Gastroesophageal sphincter (tissue), 3 donors: ENCODE results near the gene CPNE8.

Experiments
- EP300 ChIP-seq: sonication (generic); formaldehyde crosslinking; IDR thresholded peaks from one replicate; pipeline ENCODE4 v1.6.1; 2017; ENCODE audit warnings: antibody characterized with exemption, mild to moderate bottlenecking
- POLR2A ChIP-seq, 2 donors: fragments of 450-650 bp; IDR thresholded peaks; one replicate each; pipeline ENCODE4 v1.6.1; 2017; ENCODE audit warnings: antibody characterized with exemption in 2 of 2, mild to moderate bottlenecking in 2 of 2, moderate library complexity in 1 of 2
- TF ChIP-seq, protein P1 (sequence below), 4 experiments: fragments of 200-600 bp in 2 of 4; fragments of 450-650 bp in 2 of 4; sonication (generic) in 1 of 4; IDR thresholded peaks; one replicate each; pipeline ENCODE4 v1.5.1; 2017 to 2019; ENCODE audit warnings: antibody characterized with exemption in 4 of 4, mild to moderate bottlenecking in 2 of 4, moderate library complexity in 2 of 4

- TF ChIP-seq POLR2A (IDR thresholded peaks at IDR 0.05) (no peak), EP300 (no peak)
- TF ChIP-seq, protein P1, sequence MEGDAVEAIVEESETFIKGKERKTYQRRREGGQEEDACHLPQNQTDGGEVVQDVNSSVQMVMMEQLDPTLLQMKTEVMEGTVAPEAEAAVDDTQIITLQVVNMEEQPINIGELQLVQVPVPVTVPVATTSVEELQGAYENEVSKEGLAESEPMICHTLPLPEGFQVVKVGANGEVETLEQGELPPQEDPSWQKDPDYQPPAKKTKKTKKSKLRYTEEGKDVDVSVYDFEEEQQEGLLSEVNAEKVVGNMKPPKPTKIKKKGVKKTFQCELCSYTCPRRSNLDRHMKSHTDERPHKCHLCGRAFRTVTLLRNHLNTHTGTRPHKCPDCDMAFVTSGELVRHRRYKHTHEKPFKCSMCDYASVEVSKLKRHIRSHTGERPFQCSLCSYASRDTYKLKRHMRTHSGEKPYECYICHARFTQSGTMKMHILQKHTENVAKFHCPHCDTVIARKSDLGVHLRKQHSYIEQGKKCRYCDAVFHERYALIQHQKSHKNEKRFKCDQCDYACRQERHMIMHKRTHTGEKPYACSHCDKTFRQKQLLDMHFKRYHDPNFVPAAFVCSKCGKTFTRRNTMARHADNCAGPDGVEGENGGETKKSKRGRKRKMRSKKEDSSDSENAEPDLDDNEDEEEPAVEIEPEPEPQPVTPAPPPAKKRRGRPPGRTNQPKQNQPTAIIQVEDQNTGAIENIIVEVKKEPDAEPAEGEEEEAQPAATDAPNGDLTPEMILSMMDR (IDR thresholded peaks at IDR 0.05): no peak
These were observed 17.6 kb downstream of the CPNE8 start for GRCh38 chr12:38887770-38888169.
